GM21515 (cell line): ENCODE results near the gene P2RX1.
"Not testable (repeated sequence)": the region's sequence is repeated elsewhere in the genome, so short reads cannot be mapped to it uniquely, and the experiment has no call there.

Source experiments
- ATAC-seq: cut with Tn5 transposase; IDR thresholded peaks from one replicate; pipeline ENCODE4 v1.9.1; 2021; ENCODE audit not compliant: unreplicated experiment

The P2RX1 gene

DNA sequence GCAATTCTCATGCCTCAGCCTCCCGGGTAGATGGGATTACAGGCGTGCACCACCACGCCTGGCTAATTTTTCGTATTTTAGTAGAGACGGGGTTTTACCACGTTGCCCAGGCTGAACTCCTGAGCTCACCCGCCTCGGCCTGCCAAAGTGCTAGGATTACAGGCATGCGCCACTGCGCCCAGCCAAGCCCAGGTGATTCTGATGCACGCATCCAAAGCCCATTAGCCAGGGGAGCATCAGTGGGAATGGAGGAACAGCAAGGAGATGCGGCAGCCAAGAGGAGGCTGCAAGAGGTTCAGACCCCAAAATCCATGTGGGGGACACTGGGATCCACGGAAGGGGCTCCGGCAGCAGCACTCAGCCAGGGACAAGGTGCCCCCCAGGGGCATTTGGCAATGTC lies 35.9 kb upstream of the P2RX1 start:
- ATAC-seq: no peak

DNA sequence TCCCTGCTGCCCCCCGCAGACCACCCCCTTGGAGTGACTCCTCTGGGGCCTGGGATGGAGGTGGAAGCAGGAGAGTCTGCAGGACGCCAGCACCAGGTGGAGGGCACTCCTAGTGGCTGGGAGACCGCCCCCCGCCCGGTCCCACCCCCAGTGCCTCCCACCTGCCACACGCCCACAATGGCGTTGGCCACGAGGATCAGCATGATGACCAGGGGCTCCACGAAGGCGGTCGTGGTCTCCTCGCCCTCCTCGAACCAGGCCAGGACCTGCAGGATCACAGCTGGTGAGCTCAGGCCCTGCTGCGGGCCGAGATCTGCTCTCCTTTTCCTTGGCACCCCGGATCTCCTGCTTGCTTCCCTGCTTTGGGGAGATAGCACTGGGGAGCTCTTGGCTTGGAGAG lies 35.2 kb upstream of the P2RX1 start:
- ATAC-seq: no peak

DNA sequence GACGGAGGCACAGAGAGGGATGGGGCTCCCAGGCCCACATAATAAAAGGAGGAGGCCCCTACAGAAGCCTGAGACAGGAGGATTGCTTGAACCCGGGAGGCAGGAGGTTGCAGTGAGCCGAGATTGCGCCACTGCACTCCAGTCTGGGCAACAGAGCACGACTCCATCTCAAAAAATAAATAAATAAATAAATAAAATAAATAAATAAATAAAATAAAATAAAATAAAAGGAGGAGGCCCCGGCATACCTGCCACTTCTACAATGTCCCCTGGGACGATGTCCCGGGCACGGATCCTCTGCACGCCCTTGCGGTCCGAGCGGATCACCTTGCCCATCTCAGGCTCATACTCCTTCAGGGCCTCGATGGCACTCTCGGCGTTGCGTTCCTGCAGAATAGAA lies 34.7 kb upstream of the P2RX1 start:
- no peak for ATAC-seq

DNA sequence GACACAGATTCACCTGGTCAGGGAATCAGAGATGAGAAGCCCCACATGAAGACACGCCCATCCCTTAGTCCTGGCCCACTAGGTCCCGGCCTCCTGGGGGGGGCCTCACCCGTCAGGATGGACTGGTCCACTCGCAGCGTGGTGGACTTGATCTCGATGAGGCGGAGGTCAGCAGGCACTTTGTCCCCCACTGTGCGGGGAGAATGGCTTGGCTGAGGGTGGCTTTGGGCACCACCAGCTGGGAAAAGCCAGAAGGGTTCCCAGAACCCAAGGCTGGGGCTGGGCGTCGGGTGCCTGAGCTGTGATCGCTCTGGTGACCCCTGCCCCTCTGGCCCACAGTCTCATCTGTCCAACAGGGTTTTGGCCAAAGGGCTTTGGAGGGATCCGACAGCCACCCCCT lies 34.3 kb upstream of the P2RX1 start:
- ATAC-seq: no peak

DNA sequence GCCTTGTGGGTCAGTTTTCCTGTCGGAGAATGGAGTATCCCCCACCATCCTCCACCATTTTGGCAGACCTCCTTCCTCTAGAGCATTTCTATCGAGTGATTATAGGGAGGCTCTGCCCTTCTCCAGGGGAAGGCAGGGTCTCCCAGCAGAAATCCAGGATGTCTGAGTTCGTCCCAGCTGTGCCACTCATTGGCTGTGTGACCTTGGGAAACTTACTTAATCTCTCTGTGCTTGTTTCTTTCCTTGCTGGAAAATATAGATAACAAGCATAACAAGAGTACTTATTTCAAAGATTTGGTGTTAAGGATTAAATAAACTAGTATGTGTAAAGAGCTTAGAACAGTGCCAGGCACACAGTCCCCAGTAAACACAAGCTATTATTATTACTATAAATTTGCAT lies 33.2 kb upstream of the P2RX1 start:
- no peak for ATAC-seq

DNA sequence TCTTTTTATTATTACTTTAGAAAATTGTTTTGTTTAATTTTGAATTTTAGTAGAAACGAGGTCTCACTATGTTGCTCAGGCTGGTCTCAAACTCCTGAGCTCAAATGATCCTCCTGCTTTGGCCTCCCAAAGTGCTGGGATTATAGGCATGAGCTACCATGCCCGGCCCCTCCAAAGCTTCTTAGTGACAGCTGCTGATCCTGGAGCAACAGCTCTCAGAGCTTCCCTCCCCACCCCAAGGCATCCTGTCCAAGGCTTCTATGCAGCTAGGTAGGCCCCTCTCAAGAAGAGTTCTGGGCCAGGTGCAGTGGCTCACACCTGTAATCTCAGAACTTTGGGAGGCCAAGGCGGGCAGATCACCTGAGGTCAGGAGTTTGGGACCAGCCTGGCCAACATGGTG lies 32.3 kb upstream of the P2RX1 start:
- ATAC-seq: not testable (repeated sequence)

DNA sequence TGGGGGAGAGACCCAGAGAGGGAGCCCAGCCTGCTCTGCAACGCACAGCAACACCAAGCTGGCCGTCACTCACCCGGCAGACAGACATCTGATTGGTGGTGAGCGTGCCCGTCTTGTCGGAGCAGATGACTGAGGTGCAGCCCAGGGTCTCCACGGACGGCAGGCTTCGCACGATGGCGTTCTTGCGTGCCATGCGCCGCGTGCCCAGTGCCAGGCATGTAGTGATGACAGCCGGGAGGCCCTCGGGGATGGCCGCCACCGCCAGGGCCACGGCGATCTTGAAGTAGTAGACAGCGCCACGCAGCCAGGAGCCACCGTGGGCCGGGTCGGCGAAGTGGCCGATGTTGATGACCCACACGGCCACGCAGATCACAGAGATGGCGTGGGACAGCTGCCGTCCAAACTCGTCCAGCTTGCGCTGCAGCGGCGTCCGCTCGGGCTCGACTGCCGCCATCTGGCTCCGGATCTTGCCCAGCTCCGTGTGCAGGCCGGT lies 31.1 kb upstream of the P2RX1 start:
- no peak for ATAC-seq

DNA sequence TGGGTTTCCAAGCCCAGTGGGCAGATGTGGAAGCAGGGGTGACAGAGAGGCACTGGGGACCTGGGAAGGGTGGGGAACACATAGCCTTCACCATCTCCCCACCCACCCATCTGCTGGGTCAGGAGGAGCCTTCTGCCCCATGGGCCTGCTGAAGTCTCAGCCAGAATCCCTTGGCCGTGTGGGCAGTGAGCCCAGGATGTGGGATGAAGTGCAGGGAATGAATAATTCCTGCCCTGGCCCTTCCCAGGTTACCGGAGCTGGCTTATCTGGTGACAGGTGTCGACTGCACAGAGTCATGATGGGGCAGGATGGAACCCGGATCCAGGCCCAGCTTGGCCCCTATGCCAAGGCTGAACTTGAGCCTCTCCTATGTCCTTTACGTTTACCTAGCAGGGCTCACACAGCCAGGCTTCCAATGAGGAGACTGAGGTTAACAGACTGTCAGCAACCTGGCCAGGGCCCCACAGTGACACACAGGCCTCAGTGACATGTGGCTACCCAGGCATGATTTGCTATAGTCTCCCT lies 30.5 kb upstream of the P2RX1 start:
- ATAC-seq: no peak

DNA sequence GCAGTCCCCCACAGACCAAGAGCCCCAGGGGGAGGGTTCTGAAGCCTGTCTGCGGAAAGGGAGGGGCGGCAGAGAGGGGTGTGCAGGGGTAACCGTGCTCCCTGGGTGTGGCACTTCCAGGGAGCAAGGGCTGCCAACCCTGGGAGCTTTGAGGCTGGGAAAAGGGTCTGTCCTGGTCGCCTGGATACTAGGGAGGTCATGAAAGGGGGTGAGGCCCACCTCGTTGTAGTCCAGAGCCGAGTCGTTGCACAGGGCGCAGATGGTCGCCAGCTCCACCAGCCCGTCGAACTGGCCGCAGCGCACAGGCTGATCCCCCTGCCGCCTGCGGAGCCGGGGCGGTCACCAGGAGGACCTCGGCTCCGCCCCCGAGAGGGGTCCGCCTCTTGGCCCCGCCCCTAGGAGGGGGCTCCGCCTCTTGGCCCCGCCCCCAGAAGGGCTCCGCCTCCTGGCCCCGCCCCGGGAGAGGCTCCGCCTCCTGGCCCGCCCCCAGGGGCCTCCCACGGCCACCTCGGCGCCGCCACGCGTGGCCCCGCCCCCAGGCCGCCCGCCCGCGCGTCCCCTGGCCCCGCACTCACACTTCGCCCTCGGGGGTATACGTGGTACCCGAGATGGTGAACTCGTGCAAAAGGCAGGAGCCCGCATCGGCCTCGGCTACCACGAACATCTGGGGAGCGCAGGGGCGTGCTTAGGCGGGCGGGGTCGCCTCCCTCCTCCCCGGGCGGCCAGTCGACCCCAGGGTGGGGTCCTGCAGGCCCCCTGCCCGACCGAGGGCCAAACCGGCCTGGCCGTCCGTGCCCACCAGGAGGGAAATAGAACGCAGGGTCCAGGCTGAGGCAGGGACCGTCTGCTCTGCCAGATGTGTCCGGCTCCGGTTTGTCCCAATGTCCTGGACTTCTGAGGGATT lies 28.5 kb upstream of the P2RX1 start:
- ATAC-seq: no peak

DNA sequence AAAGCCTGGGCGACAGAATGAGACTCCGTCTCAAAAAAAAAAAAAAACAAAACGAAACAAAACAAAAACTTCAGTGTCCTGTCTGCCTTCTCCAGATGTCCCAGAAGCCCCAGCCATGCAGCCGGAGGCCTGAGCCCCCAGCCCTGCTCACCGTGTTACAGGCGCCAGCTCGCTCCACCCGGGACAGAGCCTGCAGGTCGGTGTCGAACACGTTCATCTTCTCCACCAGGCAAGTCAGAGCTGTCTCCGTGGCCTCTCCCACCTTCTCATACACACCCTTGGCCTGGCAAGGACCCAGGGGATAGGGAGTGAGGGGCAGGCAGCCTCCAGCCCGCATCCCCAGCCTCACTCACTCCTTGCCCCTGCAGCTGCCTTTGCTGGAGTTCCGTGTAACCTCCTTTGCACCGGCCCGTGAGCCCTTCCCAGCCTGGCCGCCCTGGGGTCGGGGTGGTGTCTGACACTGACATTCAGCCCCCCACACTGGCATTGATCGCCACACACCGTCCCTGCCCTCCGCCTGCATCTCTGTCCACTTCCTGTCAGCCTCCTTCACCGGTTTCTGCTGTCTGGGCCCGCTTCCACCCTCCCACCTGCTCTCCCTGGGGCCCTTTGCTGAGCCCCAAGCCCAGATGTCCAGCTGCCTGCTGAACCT lies 27.1 kb upstream of the P2RX1 start:
- ATAC-seq: no peak

DNA sequence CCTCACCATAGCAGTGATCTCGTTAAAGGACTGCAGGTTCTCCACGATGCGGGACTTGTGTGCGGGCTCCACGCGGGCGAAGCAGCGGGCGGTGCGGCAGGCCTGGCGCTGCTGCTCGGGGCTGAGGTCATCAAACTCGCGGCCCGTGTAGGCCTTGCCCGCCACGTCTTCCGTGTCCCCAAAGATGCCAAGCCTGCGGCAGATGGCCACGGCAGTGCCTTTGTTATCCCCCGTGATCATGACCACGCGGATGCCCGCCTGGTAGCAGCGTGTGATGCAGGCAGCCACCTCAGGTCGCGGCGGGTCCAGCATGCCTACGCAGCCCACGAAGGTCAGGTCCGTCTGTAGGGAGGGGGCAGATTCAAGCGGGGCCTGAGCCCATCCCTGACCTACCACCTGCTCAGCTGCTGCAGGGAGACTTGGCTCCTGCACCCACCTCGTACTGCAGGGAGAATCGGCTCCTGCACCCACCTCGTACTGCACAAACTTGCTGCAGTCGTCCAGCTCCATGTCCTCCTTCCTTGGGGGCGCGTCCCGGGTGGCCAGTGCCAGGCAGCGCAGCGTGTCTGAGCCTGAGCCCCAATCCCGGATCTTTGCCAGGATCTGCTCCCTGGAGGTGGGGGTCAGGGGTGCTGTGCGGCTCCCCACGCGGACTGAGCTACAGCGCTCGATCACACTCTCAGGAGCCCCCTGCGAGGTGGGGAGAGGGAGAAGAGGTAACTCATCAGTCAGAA lies 24.9 kb upstream of the P2RX1 start:
- no peak for ATAC-seq

DNA sequence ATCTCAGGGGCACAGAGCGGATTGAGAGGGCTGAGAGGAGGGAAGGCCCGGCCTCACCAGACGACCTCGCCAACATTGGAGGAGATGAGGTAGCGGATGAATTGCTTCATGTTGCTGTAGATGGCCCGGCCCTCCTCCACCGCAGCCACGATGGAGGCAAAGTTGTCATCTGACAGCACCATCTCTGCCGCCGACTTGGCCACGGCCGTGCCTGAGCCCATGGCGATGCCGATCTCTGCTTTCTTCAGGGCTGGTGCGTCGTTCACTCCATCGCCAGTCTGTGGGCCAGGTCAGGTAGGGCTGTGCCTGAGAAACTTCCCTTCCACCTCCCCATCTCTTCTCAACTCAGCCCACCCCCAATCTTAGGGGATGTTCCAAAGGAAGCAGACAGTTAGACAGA lies 21.1 kb upstream of the P2RX1 start:
- ATAC-seq: no peak

DNA sequence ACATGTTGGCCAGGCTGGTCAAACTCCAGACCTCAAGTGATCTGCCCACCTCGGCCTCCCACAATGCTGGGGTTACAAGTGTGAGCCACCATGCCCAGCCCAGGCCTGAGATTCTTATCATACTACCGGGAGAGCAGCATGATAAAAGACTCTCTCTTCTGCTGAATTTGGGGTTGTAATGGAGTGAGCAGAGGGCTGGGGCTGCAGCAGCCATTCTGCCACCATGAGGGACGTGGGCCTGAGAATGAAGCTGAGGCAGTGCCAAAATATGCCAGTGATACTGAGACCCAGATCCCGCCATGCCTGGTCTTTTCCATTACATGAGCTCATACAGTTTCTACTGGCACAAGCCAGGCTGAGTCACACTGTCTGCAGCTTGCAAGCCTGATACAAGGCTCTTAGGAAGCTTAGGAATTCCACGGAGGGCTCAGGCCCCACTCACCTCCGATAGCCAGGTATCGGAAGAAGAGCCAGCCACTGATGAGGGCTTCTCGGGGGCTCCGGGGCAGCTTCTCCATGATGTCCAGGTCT lies 19.6 kb upstream of the P2RX1 start:
- ATAC-seq: no peak

DNA sequence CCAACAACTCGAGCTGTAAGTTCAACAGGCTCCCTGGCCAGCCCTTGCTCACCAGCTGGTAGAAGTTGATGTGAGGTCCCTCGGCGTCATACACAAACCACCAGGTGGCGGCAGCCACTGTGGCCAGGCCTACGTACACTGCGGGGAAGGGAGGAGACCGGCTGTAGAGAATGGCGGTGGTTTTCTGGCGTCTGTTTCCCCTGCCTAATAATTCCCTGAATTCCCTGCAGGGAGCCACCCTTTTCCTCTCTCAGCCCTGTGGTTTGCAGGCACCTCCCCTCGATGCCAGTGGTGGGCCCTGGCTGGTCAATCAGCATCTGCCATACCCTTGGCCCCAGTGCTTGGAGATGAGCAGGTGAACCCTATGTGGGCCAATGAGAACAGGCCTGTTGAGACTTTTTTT lies 18.9 kb upstream of the P2RX1 start:
- no peak for ATAC-seq

DNA sequence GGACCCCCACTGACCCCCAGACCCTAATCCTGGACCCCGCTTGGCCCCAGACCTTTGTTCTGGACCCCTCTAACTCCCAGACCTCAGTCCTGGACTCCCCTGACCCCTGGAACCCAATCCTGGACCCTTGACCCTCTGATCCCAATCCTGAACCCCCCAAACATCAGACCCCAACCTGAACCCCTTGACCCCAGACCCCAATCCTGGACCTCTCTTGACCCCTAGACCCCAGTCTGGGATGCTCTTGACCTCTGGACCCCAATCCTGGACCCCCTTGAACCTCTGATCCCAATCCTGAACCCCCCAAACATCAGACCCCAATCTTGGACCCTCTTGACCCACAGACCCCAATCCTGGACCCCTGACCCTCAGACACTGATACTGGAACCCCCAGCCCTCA lies 13.5 kb upstream of the P2RX1 start:
- ATAC-seq: no peak

DNA sequence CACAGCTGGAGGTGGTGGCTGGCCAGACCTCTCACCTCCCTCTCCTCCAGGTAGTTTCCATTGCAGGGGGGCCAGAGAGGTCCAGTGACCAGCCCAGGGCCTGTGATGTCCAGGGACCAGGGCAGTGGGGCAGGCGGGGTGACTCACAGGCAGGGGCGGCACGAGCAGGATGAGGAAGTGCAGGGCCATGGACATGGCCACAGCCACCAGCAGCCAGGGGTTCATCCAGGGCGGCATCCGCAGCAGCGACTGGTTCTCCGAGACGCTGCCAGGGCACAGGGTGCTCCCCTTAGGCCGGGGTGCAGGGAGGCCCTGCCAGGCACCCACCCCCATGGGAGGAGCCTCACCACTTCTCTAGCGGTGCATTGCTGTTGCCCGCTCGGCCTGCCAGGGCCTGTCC lies 12.9 kb upstream of the P2RX1 start:
- ATAC-seq: no peak

DNA sequence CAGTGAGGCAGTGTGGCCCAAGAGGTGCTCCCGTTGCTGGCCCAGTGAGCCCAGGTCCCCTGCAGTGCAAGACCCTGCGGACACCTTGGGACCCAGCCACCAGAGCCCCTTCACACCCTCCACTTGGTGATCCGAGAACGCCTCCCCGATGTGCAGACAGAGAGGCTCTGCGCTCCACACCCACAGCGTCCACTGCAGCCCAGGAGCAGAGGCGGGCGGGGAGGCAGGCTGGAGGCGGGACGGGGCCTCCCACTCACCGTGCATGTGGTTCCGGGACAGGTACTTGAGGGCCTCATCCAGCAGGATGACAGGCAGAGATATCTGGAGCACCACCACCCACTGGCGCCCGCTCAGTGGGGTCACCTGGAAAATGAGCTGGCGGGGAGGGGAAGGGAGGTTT lies 12.1 kb upstream of the P2RX1 start:
- ATAC-seq: no peak

DNA sequence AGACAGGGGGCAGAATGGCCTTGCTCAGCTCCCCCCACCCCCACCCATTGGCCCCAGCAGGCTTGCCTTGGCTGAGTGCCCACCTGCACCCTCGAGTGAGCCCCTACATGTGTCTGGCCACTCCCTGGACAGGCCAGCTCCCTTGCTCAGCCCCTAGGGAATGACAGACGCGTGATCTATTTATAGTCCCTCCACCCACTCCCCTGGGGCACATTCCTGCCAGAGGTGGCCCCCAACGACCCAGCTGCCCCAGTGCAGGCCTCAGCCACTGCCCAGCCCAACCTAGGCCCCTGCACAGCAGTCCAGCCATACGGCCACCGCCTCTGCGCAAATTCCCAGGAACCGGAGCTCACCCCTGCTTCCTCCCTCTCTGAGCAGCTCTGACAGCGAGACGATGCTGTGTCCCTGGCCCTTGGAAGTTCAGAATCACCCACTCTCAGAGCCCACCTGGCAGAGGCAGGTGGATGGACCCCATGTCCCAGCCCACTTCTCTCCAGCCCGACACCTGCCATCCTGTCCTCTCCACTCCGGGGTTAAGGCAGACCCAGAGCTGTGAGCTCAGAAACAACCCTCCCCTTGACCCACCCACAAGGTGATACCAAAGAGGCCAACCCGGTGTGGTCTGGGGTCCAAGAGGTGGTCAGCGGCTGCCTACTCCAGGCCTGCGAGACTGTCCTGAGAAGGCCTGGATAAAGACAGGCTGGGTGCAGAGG lies 11.5 kb upstream of the P2RX1 start:
- no peak for ATAC-seq

DNA sequence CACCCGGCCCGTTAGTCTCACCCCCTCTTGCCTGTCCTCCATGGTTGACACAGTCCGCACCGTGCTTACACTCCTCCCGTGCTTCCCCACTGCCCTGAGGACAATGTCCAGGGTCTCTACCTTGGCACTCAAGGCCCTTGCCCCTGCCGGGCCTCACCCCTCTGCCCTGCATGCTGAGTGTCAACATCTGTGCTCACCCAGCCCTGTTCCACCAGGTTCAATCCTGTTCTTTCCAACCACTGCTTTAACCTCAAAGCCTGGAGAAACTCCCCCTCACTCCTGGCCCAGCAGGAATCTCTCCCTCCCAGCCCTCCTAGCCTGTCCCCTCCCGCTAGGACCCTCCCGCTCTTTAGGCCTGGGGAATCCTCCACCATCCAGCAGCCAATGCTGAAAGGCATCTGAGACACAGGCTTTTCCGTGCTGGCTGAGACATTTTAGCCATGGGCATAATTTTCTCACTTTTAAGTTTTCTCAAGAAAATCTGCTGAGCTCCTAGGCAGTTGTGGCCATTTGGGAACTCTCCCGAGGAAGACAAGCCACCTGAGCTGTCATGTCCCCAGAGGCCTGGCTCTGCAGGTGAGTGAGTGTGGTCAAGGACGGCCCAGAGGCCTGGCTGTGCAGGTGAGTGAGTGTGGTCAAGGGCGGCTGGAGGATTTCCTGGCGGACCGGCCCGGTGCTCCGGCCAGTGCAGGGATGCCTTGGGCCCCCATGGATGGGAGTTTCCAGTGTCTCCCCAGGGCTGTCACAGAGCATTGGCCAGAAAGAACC lies 10.8 kb upstream of the P2RX1 start:
- ATAC-seq: no peak
